Natural killer cell (primary cell): ENCODE measurements around the gene SERTAD1. TPM values are rescaled to one million over a fixed set of nuclear protein-coding genes. Genes with fewer than 3 reads are reported as not detected.

ENCODE experiments used
- ATAC-seq, 3 donors: fragments of 150-1000 bp in 2 of 3; fragments of 200-7000 bp in 1 of 3; cut with Tn5 transposase; 1 replicate in 1 of 3; 2 replicates in 2 of 3; pipeline ENCODE4 v1.10.0; 2021; ENCODE audit warnings: mild to moderate bottlenecking in 2 of 3, moderate library complexity in 2 of 3
- DNase-seq, 2 donors: peaks; one replicate each; pipeline versions ENCODE4 v3.0.0 to v3.0.0-alpha.2; 2013 to 2021; ENCODE audit warnings: mixed read lengths in 1 of 2
- H3K27ac ChIP-seq: one replicate; pipeline ENCODE4 v1.5.1; 2013; ENCODE audit warnings: mild to moderate bottlenecking, low read length
- H3K27me3 ChIP-seq: one replicate; pipeline ENCODE4 v1.6.1; 2013; ENCODE audit warnings: low read length; ENCODE audit not compliant: control insufficient read depth, insufficient read depth
- H3K36me3 ChIP-seq: one replicate; pipeline ENCODE4 v1.6.1; 2013; ENCODE audit warnings: low read length; ENCODE audit not compliant: control insufficient read depth, insufficient read depth
- H3K4me1 ChIP-seq: one replicate; pipeline ENCODE4 v1.6.1; 2013; ENCODE audit warnings: low read length; ENCODE audit not compliant: control insufficient read depth, insufficient read depth
- H3K4me3 ChIP-seq: one replicate; pipeline ENCODE4 v1.5.1; 2013; ENCODE audit warnings: low read length
- H3K9me3 ChIP-seq: one replicate; pipeline ENCODE4 v1.6.1; 2013; ENCODE audit warnings: low read length; ENCODE audit not compliant: control insufficient read depth, insufficient read depth
- H3K27ac Mint-ChIP-seq, 2 donors: one replicate each; pipeline ENCODE4 v1.8.0; 2022; ENCODE audit warnings: mild to moderate bottlenecking in 2 of 2, mixed read lengths in 2 of 2, moderate library complexity in 1 of 2
- H3K27me3 Mint-ChIP-seq, 2 donors: one replicate each; pipeline ENCODE4 v1.8.0; 2022; ENCODE audit warnings: low read depth in 2 of 2, mixed read lengths in 2 of 2
- H3K36me3 Mint-ChIP-seq: one replicate; pipeline ENCODE4 v1.8.0; 2022; ENCODE audit warnings: mixed read lengths
- H3K4me1 Mint-ChIP-seq, 2 donors: one replicate each; pipeline ENCODE4 v1.8.0; 2022; ENCODE audit warnings: mixed read lengths in 2 of 2
- H3K4me3 Mint-ChIP-seq: one replicate; pipeline ENCODE4 v1.8.0; 2022; ENCODE audit warnings: mild to moderate bottlenecking, moderate library complexity, mixed read lengths
- H3K9me3 Mint-ChIP-seq, 2 donors: one replicate each; pipeline ENCODE4 v1.8.0; 2022; ENCODE audit warnings: mixed read lengths in 2 of 2
- CTCF ChIP-seq: fragments of 200-600 bp; IDR thresholded peaks from one replicate; pipeline ENCODE4 v1.8.0; 2022; ENCODE audit warnings: antibody characterized with exemption
- WGBS: methylation state at CpG from one replicate; pipeline ENCODE4 v1.1.7; 2013; ENCODE audit warnings: missing lambda C conversion rate; ENCODE audit not compliant: insufficient coverage; 5-methylcytosine and 5-hydroxymethylcytosine counted together
- intact Hi-C: fragments of 100-400 bp; cut with micrococcal nuclease; formaldehyde crosslinking; loops from one replicate; pipeline ENCODE4 v1.14.2; 2022
- total RNA-seq, 4 donors: library from RNA; stranded (reverse); fragments of 120-200 nt in 1 of 4; gene quantifications; one replicate each; pipeline versions ENCODE4 v1.2.3 to v1.2.4, GENCODE V29; 2013 to 2022

The SERTAD1 gene
- total RNA-seq, 3 donors from 2014 or later (not counting 1 experiment from before 2014, with no cell fraction given): 31.2 to 53.5 (median 38.7) TPM

- intact Hi-C loops: loop anchor here (5.0 kb wide), 1 partner anchor 176 kb away; no protein-coding TSS in a partner anchor
- peak overlapping the region; percentile 95 for H3K27ac ChIP-seq
- no peaks in the 10 kb centered on the region for H3K9me3 Mint-ChIP-seq
- DNase-seq (peak; percentile 79 to 81), ATAC-seq (peak; percentile 49 to 75 (median 55))
- no peaks in the 10 kb centered on the region for H3K27me3 Mint-ChIP-seq
- H3K36me3 ChIP-seq: peaks cover 10% of the 10 kb centered on the region
- H3K9me3 ChIP-seq: no peaks in the 10 kb centered on the region
- WGBS: 1% methylated on average over 54 of the region's 56 CpGs
- H3K4me1 ChIP-seq: peaks cover 44% of the 10 kb centered on the region
- peak; percentile 95 for TF ChIP-seq CTCF
- peak overlapping the region; percentile 90 for H3K4me3 Mint-ChIP-seq
- H3K36me3 Mint-ChIP-seq: no peaks in the 10 kb centered on the region
- H3K27ac Mint-ChIP-seq: peak overlapping the region; percentile 82 to 88
- peak overlapping the region; percentile 88 for H3K4me3 ChIP-seq
- no peaks in the 10 kb centered on the region for H3K27me3 ChIP-seq
- H3K4me1 Mint-ChIP-seq: peaks cover 38 to 56% of the 10 kb centered on the region in 2 donors
Measured at GRCh38 chr19:40420766-40421765, 4.7 kb downstream of the SERTAD1 start.

- Mint-ChIP-seq H3K36me3 (no peaks in the 10 kb centered on the region), H3K27me3 (no peaks in the 10 kb centered on the region), H3K4me3 (peak overlapping the region; percentile 90), H3K4me1 (peaks cover 36 to 56% of the 10 kb centered on the region in 2 donors), H3K9me3 (no peaks in the 10 kb centered on the region), H3K27ac (peak overlapping the region; percentile 82 to 88)
- H3K9me3 ChIP-seq: no peaks in the 10 kb centered on the region
- H3K4me1 ChIP-seq: peaks cover 49% of the 10 kb centered on the region
- ATAC-seq (peak in 1 of 3 donors; percentile 1), DNase-seq (no peak)
- H3K4me3 ChIP-seq: peak overlapping the region; percentile 88
- WGBS: 65% methylated on average over 13 of the region's 14 CpGs
- TF ChIP-seq CTCF: no peak
- no peaks in the 10 kb centered on the region for H3K27me3 ChIP-seq
- peak overlapping the region; percentile 95 for H3K27ac ChIP-seq
- peaks cover 10% of the 10 kb centered on the region for H3K36me3 ChIP-seq
- intact Hi-C loops: loop anchor here (5.0 kb wide), 1 partner anchor 177 kb away; no protein-coding TSS in a partner anchor
Measured at GRCh38 chr19:40420451-40420765, 5.4 kb downstream of the SERTAD1 start.

GRCh38 chr19:40419780-40420179 lies 6.0 kb downstream of the SERTAD1 start:
- no peak for TF ChIP-seq CTCF
- ATAC-seq: no peak
- Histone ChIP-seq H3K4me1 (peaks cover 48% of the 10 kb centered on the region), H3K27me3 (no peaks in the 10 kb centered on the region), H3K4me3 (no peak overlapping the region), H3K9me3 (no peaks in the 10 kb centered on the region), H3K27ac (no peak overlapping the region), H3K36me3 (peaks cover 10% of the 10 kb centered on the region)
- Mint-ChIP-seq H3K27ac (peak overlapping the region; percentile 57 to 82), H3K36me3 (no peaks in the 10 kb centered on the region), H3K9me3 (no peaks in the 10 kb centered on the region), H3K4me3 (peak overlapping the region; percentile 77), H3K27me3 (no peaks in the 10 kb centered on the region), H3K4me1 (peaks cover 34 to 54% of the 10 kb centered on the region in 2 donors)
- DNase-seq: no peak
- intact Hi-C loops: loop anchor here (5.0 kb wide), 1 partner anchor 178 kb away; no protein-coding TSS in a partner anchor
- 96% methylated on average over 5 of the region's 5 CpGs for WGBS
